HG03432 (cell line): Measurements from ENCODE around the gene SMIM35.
"Not testable (repeated sequence)": the region's sequence is repeated elsewhere in the genome, so short reads cannot be mapped to it uniquely, and the experiment has no call there.

Experiments
- ATAC-seq: cut with Tn5 transposase; IDR thresholded peaks from one replicate; pipeline ENCODE4 v1.9.1; 2021; ENCODE audit warnings: mild to moderate bottlenecking, moderate library complexity; ENCODE audit not compliant: unreplicated experiment

Gene SMIM35

DNA sequence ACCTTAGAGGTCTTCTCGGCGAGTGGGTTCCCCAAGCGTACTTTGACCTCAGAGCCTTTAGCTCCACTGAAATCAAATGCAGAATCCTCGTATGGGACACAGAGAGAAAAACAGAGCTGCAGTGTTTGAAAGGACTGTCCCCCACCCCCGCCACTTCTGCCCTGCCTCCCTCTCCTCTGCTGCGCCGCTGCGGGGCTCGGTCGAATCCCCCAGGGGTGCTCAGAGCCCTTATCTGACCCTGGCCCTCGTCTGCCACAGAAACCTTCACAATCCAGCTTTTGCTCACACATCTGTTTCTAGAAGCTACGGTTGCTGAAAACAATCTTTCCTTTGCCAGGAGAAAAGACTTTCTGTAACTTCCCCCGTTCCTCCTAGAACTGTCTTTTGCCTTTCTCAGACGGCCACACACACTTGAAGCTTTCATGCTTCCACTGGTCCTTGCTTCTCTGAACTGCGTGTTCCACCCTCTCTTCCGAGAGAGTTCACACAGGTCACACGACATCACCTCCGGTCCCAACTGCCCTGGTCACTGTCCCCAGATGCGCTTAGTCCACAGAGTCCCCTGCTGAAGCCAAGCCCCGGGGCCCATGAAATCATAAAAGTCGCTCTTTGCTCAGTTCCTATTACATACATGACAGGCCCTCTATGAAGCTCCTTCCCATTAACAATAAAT, 3.7 kb downstream of the SMIM35 start:
- no peak for ATAC-seq

DNA sequence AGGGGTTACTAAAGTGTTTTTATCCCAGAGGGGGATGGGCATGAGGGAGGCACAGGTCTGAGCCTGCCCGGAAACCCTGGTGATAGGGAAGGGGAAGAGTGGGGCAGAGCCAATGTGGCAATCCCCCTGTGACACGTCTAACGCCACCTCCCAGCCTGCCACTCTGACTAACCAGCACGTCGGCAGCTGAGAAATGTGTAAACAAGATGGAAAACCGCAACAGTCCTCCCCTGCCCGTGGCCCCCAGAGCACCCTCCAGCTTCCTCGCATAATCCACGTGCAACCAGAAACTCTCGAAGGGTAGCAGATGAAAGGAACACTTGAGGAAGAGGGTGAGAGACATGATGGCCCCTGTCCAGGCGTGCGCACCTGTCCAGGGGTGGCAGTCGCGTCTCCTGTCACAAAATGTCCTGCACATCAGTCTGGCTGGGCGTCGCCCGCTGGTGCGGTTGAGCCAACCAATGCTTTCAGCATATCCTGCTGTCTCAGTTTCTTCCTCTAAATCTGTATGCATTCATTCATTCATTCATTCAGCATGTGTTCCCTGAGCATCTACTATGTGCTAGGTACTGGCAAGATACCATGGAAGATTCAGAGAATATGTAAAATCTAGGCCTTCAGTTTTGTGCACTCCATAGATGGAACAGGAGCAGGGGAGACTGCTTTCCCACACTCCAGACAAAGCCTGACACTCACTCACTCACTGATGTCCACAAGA, 5.4 kb downstream of the SMIM35 start:
- ATAC-seq = no peak

DNA sequence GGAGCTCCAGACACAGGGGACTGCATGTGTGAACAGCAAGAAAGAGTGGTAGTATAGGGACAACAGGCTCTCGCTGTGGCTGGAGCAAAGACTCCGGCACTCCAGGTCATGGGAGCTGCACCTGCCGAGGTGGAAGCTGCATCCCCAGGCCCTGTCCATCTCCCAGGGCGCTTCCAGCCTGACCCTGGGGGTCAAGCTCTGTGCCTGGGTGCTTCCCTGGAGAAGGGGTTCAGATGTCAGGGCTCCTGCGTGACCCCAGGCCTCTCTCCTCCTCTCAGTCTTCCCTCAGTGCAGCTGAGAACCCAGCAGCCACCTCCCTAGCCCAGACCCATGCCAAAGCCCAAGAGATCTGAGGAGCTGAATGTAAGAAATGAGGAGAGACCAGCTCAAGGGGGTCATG, 6.5 kb downstream of the SMIM35 start:
- ATAC-seq = no peak

DNA sequence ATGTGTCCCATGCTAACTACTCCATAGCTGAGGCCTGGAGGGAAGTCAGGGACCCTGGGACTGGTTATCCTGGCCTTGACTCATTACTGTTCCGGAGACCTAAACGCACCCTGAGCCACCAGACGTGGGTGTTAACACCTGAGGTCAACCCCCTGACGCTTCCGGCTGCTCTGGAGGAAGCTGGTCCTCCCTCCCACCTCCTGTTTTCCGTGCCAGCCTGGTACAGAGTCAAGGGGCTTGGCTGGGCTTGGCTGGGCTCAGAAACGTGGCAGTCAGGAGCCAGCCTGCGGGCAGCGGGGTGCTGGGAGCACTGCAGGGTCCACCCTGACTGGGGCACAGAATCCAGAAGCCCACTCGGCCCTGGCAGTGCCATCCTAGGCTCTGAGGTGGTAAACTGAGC, 7.3 kb downstream of the SMIM35 start:
- ATAC-seq = no peak

DNA sequence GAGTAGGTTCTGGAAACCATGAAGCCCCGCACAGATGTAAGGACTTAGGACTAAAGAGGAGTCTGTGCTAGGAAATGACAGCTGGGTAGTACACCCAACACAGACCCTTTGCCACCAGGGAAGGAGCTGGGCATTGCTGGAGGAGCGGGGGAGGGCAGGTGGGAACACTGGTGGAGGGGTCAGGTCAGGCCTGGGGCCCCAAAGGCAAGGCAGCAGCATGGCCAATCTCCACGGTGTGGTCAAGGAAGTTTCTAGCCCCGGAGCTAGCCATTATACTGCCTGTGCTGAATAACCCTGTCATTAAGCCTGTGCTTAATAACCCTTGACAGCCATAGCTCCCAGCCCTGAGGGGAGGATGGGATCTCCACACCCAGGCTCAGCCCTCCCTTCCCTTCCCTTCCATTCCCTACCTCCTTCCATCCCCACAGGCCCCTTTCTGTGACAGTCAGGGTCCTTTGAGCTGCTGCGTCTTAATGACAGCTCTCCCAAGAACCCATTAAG, 7.8 kb downstream of the SMIM35 start:
- ATAC-seq = no peak

GRCh38 chr11:118076754-118077281, 9.9 kb downstream of the SMIM35 start, which contains the start of gene TMPRSS4:
Gene TMPRSS4, plus strand, starts transcription at chr11:118077078. Its CDS starts 225 bp downstream, at chr11:118077303.
- no peak for ATAC-seq

DNA sequence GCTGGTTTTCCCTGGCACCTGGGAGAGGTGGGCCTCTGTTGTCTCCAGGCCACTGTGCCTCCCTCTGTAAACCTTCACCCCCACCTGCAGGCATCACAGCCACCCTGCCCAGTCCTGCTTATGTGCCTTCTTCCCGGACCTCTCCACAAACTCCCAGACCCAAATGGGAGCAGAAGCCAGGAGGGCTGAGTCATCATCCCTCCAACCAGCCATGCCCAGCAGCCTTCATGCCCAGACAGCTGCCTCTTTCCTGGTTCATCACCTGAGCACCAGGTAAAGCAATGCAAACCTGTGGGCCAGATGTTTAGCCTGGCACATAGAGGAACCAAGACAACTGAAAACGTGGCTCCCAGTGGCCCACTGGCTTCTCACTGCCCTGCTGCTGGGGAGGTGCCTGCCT, 12.0 kb downstream of the SMIM35 start:
- ATAC-seq = no peak

GRCh38 chr11:118074091-118074685, 12.6 kb downstream of the SMIM35 start:
- no peak for ATAC-seq

- ATAC-seq = no peak
Measured at GRCh38 chr11:118073554-118073953, 13.2 kb downstream of the SMIM35 start.

DNA sequence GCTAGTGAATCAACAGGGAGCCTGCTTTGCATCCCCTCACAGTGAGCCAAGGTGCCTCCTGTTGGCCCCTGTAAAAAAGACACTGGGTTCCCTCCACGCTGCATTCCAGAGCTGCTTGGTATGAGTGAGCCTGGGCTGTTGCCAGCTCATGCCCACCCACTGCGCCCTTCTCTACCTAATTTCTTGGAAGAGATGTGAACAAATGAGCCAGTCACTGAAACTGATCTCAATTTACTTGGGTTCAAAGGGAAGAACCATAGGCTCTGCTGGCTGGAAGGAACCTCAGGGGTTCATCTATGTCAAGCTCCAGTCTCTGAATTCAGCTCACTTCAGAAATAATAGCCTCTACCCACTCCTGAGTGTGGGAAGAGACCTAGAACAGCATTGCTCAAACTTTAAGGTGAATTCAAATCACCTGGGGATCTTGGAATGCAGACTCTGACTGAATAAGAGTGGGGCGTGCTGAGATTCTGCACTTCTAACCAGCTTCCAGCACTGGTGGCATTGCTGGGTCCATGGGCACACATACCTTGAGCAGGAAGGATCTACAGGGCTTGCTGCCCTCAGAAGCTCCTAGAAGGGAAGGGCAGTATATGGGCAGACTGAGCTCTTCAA, 15.2 kb downstream of the SMIM35 start:
- ATAC-seq = no peak

- ATAC-seq = no peak
Measured at GRCh38 chr11:118068945-118069612, 17.7 kb downstream of the SMIM35 start.

DNA sequence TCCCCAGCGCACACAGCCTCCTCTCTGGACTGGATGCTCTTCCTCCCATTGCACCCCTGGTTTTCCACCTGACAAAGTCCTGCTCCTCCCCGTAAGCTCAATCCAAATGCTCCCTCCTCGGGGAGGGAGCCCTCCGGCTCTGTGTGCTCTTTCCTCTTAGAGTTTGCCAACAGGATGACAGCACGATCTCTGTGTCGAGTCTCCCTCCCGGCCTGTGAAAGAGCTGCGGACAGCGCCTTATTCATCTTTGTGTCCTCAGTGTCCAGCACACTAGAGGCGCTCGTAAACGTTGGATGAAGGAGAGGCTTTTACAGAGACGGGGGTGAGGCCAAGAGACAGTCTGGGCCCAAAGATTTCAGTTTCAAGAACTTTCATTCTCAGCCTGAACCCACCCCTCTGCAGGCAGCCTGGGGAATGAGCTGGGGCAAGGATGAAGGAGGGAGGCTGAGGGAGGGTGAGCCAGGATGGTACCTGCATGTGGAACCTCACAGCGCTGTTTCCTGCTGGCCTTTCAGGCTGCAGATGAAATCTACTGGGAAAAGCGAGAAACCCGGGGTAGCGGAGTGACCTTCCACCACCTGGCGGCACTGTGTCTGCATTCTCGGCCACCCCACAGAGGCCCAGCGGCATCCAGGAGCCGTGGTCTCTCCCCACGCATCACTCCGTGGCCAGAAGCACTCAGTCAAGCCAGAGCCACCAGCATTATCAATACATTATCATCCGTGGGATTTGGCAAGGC, 18.4 kb downstream of the SMIM35 start:
- no peak for ATAC-seq

DNA sequence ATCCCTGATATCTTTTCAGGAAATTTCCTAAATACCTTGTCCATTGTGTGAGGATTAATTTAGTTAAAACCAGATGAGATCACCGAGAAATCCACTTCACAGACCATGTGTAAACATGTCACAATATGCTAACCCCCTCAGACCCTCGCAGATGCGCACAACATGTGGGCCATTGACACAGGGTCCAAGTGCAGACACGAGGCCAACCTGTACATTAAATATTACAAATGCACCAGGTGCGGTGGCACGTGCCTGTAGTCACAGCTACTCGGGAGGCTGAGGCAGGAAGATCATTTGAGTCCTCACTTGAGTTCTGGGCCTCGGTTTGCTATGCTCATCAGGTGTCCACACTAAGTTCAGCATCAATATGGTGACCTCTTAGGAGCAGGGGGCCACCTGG, 19.8 kb downstream of the SMIM35 start:
- ATAC-seq = no peak

DNA sequence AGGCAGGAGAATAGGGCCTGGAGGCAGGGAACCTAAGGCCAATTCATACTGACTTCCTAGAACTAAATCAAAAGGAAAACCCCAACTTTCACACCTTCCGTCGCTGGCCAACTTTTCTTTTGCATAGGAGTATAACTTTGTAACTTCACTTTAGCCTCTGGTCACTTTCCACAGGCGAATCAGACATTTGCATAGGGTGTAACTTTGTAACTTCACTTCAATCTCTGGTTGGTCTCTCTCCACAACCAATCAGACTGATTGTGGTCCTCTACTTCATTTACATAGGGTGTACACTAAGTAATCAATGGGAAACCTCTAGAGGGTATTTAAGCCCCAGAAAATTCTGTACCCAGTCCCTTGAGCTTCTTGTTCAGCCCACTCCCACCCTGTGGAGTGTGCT, 21.4 kb downstream of the SMIM35 start:
- ATAC-seq = no peak

- no peak for ATAC-seq
Measured at GRCh38 chr11:118064956-118065355, 21.8 kb downstream of the SMIM35 start.

- not testable (repeated sequence) for ATAC-seq
Measured at GRCh38 chr11:118062631-118063030, 24.1 kb downstream of the SMIM35 start.

DNA sequence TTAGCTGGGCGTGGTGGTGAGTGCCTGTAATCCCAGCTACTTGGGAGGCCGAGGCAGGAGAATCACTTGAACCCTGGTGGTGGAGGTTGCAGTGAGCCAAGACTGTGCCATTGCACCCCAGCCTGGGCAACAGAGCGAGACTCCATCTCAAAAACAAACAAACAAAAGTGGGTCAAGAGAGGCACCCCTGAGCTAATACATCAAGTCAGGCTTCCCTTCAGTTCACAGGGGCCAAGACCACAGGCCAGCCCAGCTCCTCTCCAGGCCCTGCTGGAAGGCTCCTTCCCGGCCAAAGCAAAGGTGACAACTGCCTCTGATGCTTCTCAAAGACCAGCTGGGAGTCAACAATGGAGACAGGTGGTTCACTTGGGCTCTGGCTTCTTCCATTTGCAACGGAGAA, 24.6 kb downstream of the SMIM35 start:
- not testable (repeated sequence) for ATAC-seq

DNA sequence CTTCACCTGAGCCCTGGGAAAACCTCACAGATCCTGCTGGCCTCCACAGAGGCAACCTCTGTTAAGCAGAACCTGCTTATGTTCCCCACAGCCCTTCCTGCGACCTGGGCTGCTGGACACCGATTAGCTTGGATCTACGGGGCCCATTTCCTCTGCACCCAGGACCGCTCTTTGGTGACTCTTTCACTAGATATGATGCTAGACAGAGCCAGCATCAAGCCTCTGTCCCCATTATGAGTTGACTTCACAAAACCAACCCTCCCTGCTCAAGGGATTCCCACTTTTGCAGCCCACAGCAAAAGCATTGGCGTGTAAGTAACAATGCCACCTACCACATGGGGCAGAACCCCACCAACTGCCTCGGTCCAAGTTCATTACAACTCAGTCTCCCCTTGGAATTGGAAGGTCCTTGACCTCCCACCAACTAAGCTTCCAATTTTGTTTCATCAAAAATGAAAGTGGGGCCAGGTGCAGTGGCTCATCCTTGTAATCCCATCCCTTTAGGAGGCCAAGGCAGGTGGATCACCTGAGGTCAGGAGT, 25.1 kb downstream of the SMIM35 start:
- ATAC-seq = no peak

DNA sequence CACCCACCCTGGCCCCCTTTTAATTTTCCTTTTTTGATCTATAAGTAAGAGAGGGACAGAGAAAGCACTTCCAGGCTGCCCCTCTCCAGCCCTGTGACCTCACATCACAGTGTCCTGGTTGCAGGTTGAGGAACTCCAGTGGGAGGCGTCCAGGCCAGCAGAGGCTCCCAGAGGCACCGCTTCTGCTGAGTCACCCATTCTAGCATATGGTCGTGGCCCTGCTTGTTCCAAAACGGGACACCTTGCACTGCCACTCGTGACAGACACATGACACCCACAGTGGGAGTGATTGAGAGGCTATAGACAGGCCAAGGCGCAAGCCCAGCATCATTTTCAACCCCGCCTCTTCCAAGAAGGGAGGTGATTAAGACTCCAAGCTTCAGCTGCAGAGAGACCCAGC, 25.9 kb downstream of the SMIM35 start:
- ATAC-seq = no peak
